Measurements from ENCODE around the gene EPS8L3. TPM values are rescaled to one million over a fixed set of nuclear protein-coding genes. Genes with fewer than 3 reads are reported as not detected.

Gene EPS8L3
- total RNA-seq, 1 experiment from 2014 or later: 0.17 TPM

DNA sequence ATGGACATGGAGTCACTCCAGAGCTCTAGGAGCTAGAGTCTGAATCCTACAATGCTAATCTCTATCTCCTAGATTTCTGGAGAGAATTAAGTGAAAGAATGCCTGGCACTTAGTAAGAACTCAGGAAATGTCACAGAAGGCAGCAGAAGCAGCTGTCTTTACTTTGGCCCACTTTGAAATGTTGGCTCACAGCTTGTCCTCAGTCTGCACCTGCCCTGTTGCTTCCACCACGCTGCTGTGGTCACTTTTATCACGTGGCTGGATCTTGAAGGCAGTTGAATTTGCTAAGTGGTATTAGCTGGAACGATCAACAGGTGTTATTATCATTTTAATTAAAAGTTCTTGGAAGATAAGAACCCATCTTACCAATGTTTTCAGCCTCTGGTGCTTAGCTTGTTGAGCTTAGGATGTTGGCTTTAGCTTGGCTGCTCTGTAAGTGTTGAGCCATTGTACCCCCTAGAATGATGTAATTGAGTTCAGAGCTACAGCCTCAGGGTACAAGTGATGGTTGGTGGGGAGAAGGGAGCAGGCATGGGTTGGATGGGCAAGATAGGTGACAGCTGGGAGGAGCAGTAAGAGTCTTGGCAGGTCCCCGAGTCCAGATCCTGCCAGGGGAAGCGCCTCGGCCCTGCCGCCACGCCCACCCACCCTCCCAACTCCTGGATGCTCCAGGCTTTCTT lies 41.9 kb upstream of the EPS8L3 start:
- H3K27ac Mint-ChIP-seq: no peak overlapping the region
- H3K9me3 Mint-ChIP-seq: no peaks in the 10 kb centered on the region
- ATAC-seq: no peak
- no peak for DNase-seq (ENCODE audit: low spot score)
- H3K27me3 Mint-ChIP-seq (ENCODE audit: low read depth): no peaks in the 10 kb centered on the region
- H3K36me3 Mint-ChIP-seq: no peaks in the 10 kb centered on the region
- TF ChIP-seq FOXP1 (CRISPR knock-in tag; IDR thresholded peaks at IDR 0.05; ENCODE audit: borderline replicate concordance): no peak
- TF ChIP-seq, protein P1, sequence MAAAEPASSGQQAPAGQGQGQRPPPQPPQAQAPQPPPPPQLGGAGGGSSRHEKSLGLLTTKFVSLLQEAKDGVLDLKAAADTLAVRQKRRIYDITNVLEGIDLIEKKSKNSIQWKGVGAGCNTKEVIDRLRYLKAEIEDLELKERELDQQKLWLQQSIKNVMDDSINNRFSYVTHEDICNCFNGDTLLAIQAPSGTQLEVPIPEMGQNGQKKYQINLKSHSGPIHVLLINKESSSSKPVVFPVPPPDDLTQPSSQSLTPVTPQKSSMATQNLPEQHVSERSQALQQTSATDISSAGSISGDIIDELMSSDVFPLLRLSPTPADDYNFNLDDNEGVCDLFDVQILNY (CRISPR knock-in tag; IDR thresholded peaks at IDR 0.05): no peak
- TF ChIP-seq MXD4 (CRISPR knock-in tag; IDR thresholded peaks at IDR 0.05; ENCODE audit: borderline replicate concordance): no peak
- TF ChIP-seq ZNF121 (CRISPR knock-in tag; IDR thresholded peaks at IDR 0.05): no peak
- TF ChIP-seq, protein P2, sequence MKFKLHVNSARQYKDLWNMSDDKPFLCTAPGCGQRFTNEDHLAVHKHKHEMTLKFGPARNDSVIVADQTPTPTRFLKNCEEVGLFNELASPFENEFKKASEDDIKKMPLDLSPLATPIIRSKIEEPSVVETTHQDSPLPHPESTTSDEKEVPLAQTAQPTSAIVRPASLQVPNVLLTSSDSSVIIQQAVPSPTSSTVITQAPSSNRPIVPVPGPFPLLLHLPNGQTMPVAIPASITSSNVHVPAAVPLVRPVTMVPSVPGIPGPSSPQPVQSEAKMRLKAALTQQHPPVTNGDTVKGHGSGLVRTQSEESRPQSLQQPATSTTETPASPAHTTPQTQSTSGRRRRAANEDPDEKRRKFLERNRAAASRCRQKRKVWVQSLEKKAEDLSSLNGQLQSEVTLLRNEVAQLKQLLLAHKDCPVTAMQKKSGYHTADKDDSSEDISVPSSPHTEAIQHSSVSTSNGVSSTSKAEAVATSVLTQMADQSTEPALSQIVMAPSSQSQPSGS (CRISPR knock-in tag; IDR thresholded peaks at IDR 0.05; ENCODE audit: borderline replicate concordance, low read depth): no peak
- TF ChIP-seq GRHL2 (CRISPR knock-in tag; IDR thresholded peaks at IDR 0.05; ENCODE audit: insufficient replicate concordance, severe bottlenecking): no peak
- no peak for TF ChIP-seq IRF2 (CRISPR knock-in tag; IDR thresholded peaks at IDR 0.05; ENCODE audit: borderline replicate concordance, low read depth)
- TF ChIP-seq ZNF317 (CRISPR knock-in tag; IDR thresholded peaks at IDR 0.05; ENCODE audit: borderline replicate concordance, low read depth): no peak
- TF ChIP-seq KAT7 (CRISPR knock-in tag; IDR thresholded peaks at IDR 0.05; ENCODE audit: borderline replicate concordance): no peak
- TF ChIP-seq TP53 (CRISPR knock-in tag; IDR thresholded peaks at IDR 0.05): no peak
- TF ChIP-seq, protein P3, sequence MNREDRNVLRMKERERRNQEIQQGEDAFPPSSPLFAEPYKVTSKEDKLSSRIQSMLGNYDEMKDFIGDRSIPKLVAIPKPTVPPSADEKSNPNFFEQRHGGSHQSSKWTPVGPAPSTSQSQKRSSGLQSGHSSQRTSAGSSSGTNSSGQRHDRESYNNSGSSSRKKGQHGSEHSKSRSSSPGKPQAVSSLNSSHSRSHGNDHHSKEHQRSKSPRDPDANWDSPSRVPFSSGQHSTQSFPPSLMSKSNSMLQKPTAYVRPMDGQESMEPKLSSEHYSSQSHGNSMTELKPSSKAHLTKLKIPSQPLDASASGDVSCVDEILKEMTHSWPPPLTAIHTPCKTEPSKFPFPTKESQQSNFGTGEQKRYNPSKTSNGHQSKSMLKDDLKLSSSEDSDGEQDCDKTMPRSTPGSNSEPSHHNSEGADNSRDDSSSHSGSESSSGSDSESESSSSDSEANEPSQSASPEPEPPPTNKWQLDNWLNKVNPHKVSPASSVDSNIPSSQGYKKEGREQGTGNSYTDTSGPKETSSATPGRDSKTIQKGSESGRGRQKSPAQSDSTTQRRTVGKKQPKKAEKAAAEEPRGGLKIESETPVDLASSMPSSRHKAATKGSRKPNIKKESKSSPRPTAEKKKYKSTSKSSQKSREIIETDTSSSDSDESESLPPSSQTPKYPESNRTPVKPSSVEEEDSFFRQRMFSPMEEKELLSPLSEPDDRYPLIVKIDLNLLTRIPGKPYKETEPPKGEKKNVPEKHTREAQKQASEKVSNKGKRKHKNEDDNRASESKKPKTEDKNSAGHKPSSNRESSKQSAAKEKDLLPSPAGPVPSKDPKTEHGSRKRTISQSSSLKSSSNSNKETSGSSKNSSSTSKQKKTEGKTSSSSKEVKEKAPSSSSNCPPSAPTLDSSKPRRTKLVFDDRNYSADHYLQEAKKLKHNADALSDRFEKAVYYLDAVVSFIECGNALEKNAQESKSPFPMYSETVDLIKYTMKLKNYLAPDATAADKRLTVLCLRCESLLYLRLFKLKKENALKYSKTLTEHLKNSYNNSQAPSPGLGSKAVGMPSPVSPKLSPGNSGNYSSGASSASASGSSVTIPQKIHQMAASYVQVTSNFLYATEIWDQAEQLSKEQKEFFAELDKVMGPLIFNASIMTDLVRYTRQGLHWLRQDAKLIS (CRISPR knock-in tag; IDR thresholded peaks at IDR 0.05; ENCODE audit: borderline replicate concordance): no peak
- no peak for TF ChIP-seq ZNF396 (CRISPR knock-in tag; IDR thresholded peaks at IDR 0.05; ENCODE audit: borderline replicate concordance)
- TF ChIP-seq, protein P4, sequence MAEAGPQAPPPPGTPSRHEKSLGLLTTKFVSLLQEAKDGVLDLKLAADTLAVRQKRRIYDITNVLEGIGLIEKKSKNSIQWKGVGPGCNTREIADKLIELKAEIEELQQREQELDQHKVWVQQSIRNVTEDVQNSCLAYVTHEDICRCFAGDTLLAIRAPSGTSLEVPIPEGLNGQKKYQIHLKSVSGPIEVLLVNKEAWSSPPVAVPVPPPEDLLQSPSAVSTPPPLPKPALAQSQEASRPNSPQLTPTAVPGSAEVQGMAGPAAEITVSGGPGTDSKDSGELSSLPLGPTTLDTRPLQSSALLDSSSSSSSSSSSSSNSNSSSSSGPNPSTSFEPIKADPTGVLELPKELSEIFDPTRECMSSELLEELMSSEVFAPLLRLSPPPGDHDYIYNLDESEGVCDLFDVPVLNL (CRISPR knock-in tag; IDR thresholded peaks at IDR 0.05; ENCODE audit: borderline replicate concordance, low read depth): no peak
- H3K4me1 Mint-ChIP-seq: no peaks in the 10 kb centered on the region
- H3K4me3 Mint-ChIP-seq: no peak overlapping the region
- CTCF ChIA-PET: interaction anchor here (0.6 to 3.1 kb wide), 4 partner anchors 15 to 179 kb away, joined by 3 to 13 read pairs (median 7); partner anchors contain the start of gene AHCYL1
- POLR2A ChIA-PET: interaction anchor here (0.9 kb wide), 1 partner anchor 180 kb away, joined by 3 read pairs; no protein-coding TSS in a partner anchor

DNA sequence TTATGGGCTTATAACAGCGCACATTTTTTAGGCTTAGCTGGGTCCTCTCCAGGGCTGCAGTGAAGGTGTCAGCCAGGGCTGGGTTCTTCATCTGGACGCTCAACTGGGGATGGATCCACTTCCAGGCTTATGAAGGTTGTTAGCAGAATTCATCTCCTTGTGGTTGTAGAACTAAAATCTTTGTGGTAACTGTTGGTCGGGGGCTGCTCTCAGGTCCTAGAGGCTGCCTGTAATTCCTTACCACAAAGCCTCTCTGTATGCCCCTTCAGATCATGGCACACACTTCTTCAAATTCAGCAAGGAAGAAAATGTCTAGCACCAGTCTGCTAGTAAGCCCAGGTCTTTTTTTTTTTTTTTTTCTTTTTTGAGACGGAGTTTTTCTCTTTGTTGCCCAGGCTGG lies 40.9 kb upstream of the EPS8L3 start:
- no peaks in the 10 kb centered on the region for H3K36me3 Mint-ChIP-seq
- no peak for ATAC-seq
- DNase-seq (ENCODE audit: low spot score): no peak
- ChIA-PET CTCF (interaction anchor here (2.7 to 3.1 kb wide), 2 partner anchors 14 to 180 kb away, joined by 11 to 13 read pairs; partner anchors contain the start of gene AHCYL1), POLR2A (no interaction called here)
- no peaks in the 10 kb centered on the region for H3K27me3 Mint-ChIP-seq (ENCODE audit: low read depth)
- no peak overlapping the region for H3K4me3 Mint-ChIP-seq
- no peaks in the 10 kb centered on the region for H3K4me1 Mint-ChIP-seq
- H3K9me3 Mint-ChIP-seq: no peaks in the 10 kb centered on the region
- H3K27ac Mint-ChIP-seq: no peak overlapping the region
- TF ChIP-seq, protein P5, sequence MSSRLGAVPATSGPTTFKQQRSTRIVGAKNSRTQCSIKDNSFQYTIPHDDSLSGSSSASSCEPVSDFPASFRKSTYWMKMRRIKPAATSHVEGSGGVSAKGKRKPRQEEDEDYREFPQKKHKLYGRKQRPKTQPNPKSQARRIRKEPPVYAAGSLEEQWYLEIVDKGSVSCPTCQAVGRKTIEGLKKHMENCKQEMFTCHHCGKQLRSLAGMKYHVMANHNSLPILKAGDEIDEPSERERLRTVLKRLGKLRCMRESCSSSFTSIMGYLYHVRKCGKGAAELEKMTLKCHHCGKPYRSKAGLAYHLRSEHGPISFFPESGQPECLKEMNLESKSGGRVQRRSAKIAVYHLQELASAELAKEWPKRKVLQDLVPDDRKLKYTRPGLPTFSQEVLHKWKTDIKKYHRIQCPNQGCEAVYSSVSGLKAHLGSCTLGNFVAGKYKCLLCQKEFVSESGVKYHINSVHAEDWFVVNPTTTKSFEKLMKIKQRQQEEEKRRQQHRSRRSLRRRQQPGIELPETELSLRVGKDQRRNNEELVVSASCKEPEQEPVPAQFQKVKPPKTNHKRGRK (CRISPR knock-in tag; IDR thresholded peaks at IDR 0.05; ENCODE audit: borderline replicate concordance): no peak
- TF ChIP-seq ZNF317 (CRISPR knock-in tag; IDR thresholded peaks at IDR 0.05; ENCODE audit: borderline replicate concordance, low read depth): no peak
- no peak for TF ChIP-seq SOX15 (CRISPR knock-in tag; IDR thresholded peaks at IDR 0.05)
- TF ChIP-seq ZNF138 (CRISPR knock-in tag; conservative IDR thresholded peaks at IDR 0.05): no peak
- no peak for TF ChIP-seq CREM (CRISPR knock-in tag; IDR thresholded peaks at IDR 0.05)
- no peak for TF ChIP-seq NFATC4 (CRISPR knock-in tag; IDR thresholded peaks at IDR 0.05)
- no peak for TF ChIP-seq RORB (CRISPR knock-in tag; IDR thresholded peaks at IDR 0.05)
- TF ChIP-seq, protein P6, sequence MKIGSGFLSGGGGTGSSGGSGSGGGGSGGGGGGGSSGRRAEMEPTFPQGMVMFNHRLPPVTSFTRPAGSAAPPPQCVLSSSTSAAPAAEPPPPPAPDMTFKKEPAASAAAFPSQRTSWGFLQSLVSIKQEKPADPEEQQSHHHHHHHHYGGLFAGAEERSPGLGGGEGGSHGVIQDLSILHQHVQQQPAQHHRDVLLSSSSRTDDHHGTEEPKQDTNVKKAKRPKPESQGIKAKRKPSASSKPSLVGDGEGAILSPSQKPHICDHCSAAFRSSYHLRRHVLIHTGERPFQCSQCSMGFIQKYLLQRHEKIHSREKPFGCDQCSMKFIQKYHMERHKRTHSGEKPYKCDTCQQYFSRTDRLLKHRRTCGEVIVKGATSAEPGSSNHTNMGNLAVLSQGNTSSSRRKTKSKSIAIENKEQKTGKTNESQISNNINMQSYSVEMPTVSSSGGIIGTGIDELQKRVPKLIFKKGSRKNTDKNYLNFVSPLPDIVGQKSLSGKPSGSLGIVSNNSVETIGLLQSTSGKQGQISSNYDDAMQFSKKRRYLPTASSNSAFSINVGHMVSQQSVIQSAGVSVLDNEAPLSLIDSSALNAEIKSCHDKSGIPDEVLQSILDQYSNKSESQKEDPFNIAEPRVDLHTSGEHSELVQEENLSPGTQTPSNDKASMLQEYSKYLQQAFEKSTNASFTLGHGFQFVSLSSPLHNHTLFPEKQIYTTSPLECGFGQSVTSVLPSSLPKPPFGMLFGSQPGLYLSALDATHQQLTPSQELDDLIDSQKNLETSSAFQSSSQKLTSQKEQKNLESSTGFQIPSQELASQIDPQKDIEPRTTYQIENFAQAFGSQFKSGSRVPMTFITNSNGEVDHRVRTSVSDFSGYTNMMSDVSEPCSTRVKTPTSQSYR (CRISPR knock-in tag; IDR thresholded peaks at IDR 0.05): no peak
- no peak for TF ChIP-seq FOXK1 (CRISPR knock-in tag; IDR thresholded peaks at IDR 0.05)
